Measurements from ENCODE around the gene CPNE4.

DNA sequence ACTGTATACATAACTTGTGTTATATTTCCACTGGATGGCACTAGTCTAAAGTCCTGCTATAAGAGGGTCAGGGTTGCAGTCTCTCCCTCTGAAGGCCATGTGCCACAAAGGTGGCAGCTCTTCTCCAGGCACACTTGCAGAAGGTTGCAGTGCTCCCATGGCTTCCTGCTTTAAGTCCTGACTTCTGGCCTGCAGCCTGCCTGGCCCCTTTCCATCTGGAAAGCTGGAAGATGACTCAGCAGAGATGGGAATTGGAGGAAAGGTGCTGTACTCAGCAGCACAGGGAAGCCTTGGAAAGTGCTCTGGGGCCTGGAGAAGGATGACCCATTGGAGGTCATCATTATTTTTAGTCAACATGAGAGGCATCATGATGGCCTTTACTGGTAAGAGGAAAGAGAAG, 491.1 kb downstream of the CPNE4 start:
- TF ChIP-seq POLR2A (IDR thresholded peaks at IDR 0.05; ENCODE audit: low read length) (no peak), GATA1 (IDR thresholded peaks at IDR 0.05; ENCODE audit: low read depth, low read length) (no peak)

Measured in erythroblast (primary cell).